Uterus (tissue), 4 donors: ENCODE data around the gene TFEC. TPM values are rescaled to one million over a fixed set of nuclear protein-coding genes. Genes with fewer than 3 reads are reported as not detected.

Source experiments
- DNase-seq, 2 donors: peaks; one replicate each; pipeline ENCODE4 v3.0.0-alpha.2; 2019 to 2020
- H3K27ac ChIP-seq, 2 donors: fragments of 200-600 bp; sonication (generic); 1 replicate in 1 of 2; 2 replicates in 1 of 2; pipeline ENCODE4 v1.5.1; 2016 to 2018
- H3K27me3 ChIP-seq, 2 donors: fragments of 200-600 bp; sonication (generic); one replicate each; pipeline ENCODE4 v1.5.1; 2018 to 2019; ENCODE audit warnings: control low read depth in 1 of 2
- H3K36me3 ChIP-seq, 2 donors: fragments of 200-600 bp; sonication (generic); one replicate each; pipeline ENCODE4 v1.5.1; 2019; ENCODE audit warnings: control low read depth in 1 of 2
- H3K4me1 ChIP-seq, 2 donors: fragments of 200-600 bp; sonication (generic); one replicate each; pipeline ENCODE4 v1.5.1; 2018 to 2019; ENCODE audit warnings: control low read depth in 1 of 2
- H3K4me3 ChIP-seq, 2 donors: fragments of 200-600 bp; sonication (generic); 1 replicate in 1 of 2; 2 replicates in 1 of 2; pipeline ENCODE4 v1.5.1; 2018 to 2019; ENCODE audit warnings: mild to moderate bottlenecking in 1 of 2
- H3K9me3 ChIP-seq, 2 donors: fragments of 200-600 bp; sonication (generic); one replicate each; pipeline ENCODE4 v1.5.1; 2019; ENCODE audit warnings: control low read depth in 1 of 2
- POLR2A ChIP-seq, 2 donors: fragments of 450-650 bp; IDR thresholded peaks; one replicate each; pipeline ENCODE4 v1.6.1; 2016; ENCODE audit warnings: antibody characterized with exemption in 2 of 2, mild to moderate bottlenecking in 1 of 2, moderate library complexity in 1 of 2
- intact Hi-C: fragments of 100-400 bp; cut with DNase I; formaldehyde crosslinking; loops from one replicate; pipeline ENCODE4 v1.15.1; 2023; ENCODE audit warnings: low total_unique reads
- total RNA-seq, 4 donors: library from RNA; depleted of rRNA in 3 of 4; stranded (reverse); fragments of >200 nt in 3 of 4; gene quantifications; one replicate each; pipeline versions ENCODE4 v1.1.0 to v1.2.4, GENCODE V29; 2014 to 2023
- TF ChIP-seq, protein P1 (sequence below), 4 experiments: fragments of 200-600 bp in 2 of 4; fragments of 450-650 bp in 2 of 4; sonication (generic) in 2 of 4; IDR thresholded peaks; one replicate each; pipeline ENCODE4 v1.5.1; 2016 to 2019; ENCODE audit warnings: antibody characterized with exemption in 4 of 4, mild to moderate bottlenecking in 2 of 4, moderate library complexity in 1 of 4
- donor health status: DM: yes; HTN: yes; CAD: no.

Gene TFEC
- total RNA-seq, 4 donors from 2014 or later = 0.51 to 4.4 (median 1.8) TPM

DNA sequence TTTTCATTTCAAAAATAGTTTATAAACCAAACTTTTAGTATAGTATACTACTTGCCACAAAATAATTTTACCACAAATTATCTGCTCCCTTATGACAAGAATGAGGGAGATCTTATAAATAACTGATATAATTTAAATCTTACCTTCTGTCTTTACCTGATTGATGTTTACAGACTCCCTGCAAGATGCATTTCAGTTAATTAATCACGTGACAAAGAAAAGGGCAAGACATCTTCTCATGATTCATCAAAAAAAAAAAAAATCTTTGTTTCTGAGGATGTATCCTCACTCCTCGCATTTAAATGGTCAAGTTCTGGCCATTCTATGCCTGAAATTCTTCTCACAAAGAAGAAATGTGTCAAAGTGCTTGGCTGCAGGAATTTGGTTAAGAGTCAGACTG, 2.3 kb upstream of the TFEC start:
- no peak for DNase-seq
- no peak overlapping the region for H3K27ac ChIP-seq
- no peak overlapping the region for H3K4me3 ChIP-seq
- intact Hi-C loops = no loop called here
- H3K9me3 ChIP-seq = no peaks in the 10 kb centered on the region
- TF ChIP-seq, protein P1, sequence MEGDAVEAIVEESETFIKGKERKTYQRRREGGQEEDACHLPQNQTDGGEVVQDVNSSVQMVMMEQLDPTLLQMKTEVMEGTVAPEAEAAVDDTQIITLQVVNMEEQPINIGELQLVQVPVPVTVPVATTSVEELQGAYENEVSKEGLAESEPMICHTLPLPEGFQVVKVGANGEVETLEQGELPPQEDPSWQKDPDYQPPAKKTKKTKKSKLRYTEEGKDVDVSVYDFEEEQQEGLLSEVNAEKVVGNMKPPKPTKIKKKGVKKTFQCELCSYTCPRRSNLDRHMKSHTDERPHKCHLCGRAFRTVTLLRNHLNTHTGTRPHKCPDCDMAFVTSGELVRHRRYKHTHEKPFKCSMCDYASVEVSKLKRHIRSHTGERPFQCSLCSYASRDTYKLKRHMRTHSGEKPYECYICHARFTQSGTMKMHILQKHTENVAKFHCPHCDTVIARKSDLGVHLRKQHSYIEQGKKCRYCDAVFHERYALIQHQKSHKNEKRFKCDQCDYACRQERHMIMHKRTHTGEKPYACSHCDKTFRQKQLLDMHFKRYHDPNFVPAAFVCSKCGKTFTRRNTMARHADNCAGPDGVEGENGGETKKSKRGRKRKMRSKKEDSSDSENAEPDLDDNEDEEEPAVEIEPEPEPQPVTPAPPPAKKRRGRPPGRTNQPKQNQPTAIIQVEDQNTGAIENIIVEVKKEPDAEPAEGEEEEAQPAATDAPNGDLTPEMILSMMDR (IDR thresholded peaks at IDR 0.05) = no peak
- TF ChIP-seq POLR2A (IDR thresholded peaks at IDR 0.05) = no peak
- H3K4me1 ChIP-seq = no peaks in the 10 kb centered on the region
- H3K36me3 ChIP-seq = no peaks in the 10 kb centered on the region
- no peaks in the 10 kb centered on the region for H3K27me3 ChIP-seq

DNA sequence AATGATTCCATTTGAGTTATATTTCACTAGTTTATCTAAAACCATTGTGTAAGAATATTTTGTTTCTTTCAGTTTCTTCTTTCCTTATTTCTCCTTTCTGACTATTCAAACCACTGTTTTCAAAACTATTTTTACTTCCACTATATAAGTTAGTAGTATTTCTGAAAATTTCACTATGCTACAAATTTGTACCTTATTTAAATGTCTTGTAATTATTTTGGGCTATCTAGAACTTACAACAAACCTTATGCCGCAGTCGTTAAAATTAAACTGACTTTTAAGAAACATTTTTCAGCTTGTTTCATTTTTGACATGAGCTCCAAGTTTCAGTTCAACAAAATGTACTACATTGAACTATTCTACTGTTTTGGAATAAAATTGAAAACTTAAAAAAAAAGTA, 1.8 kb downstream of the TFEC start:
- Histone ChIP-seq H3K4me3 (no peak overlapping the region), H3K36me3 (no peaks in the 10 kb centered on the region), H3K4me1 (no peaks in the 10 kb centered on the region), H3K9me3 (no peaks in the 10 kb centered on the region), H3K27me3 (no peaks in the 10 kb centered on the region), H3K27ac (no peak overlapping the region)
- intact Hi-C loops = no loop called here
- no peak for TF ChIP-seq POLR2A (IDR thresholded peaks at IDR 0.05)
- TF ChIP-seq, protein P1 (IDR thresholded peaks at IDR 0.05) = no peak
- DNase-seq = no peak

DNA sequence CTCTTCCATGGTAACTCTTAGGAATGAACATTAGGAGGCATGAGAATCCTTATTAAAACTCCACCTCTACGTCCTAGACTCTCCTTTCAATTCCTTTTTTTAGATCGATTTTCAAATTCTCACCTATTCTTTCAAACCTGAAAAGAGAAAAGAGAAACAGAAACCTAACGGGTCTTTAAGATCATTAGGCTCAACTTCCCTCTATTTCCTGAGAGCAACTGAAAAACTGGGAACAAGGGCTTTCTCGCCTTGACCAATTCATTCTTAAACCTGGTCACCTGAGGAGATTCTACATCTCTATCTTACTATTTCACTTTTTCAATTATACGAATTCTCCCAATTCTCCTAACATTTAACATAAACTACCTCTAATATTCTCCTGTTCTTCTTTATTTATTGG, 2.8 kb downstream of the TFEC start:
- H3K9me3 ChIP-seq = no peaks in the 10 kb centered on the region
- no peaks in the 10 kb centered on the region for H3K36me3 ChIP-seq
- no peak overlapping the region for H3K27ac ChIP-seq
- no peak for TF ChIP-seq POLR2A (IDR thresholded peaks at IDR 0.05)
- TF ChIP-seq, protein P1 (IDR thresholded peaks at IDR 0.05) = no peak
- no peak for DNase-seq
- intact Hi-C loops = no loop called here
- no peak overlapping the region for H3K4me3 ChIP-seq
- no peaks in the 10 kb centered on the region for H3K4me1 ChIP-seq
- H3K27me3 ChIP-seq = no peaks in the 10 kb centered on the region

DNA sequence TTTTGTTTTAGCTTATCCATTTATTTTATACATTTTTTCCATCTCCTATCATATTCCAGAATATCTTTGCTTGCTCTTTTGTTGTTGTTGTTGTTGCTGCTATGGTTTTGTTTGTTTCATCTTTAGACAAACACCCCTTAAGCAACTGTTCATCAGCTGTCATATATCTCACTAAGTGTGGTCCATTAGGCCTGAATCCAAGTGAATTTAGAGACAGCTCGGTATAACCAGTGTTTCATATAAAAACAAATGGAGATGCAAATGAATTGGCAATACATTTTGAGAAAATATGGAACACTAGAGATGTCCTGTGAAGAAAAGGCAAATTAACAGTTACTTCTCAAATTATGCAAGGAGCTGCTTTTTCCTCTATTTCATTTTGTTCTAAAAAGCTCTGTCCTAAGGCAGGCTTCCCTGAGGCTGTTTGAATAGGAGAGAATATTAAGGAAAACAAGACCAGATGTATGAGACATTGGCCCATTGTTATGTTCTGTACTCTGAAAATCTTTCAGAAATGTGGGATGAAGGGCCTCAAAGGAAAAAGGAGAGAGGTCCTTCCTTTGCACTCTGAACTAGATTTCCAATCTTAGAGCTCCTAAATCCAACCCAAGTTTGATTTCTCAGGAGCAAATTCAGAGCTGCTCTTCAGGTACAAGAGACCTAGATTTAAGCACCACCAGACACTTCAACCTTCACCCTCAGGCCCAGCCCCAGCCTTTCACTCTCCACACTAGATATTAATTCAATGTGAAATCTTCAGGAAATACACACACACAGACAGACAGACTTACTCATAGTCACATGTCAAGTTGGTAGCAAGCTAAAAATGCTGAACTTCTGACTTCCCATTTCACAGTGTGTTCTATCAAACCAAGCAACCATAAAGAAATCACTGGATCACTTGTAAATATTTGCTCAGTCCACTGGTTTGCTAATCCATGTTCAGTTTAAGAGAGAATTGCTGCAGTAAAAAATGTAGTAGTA, 5.4 kb downstream of the TFEC start:
- intact Hi-C loops = no loop called here
- no peak overlapping the region for H3K4me3 ChIP-seq
- TF ChIP-seq, protein P1 (IDR thresholded peaks at IDR 0.05) = no peak
- TF ChIP-seq POLR2A (IDR thresholded peaks at IDR 0.05) = no peak

DNA sequence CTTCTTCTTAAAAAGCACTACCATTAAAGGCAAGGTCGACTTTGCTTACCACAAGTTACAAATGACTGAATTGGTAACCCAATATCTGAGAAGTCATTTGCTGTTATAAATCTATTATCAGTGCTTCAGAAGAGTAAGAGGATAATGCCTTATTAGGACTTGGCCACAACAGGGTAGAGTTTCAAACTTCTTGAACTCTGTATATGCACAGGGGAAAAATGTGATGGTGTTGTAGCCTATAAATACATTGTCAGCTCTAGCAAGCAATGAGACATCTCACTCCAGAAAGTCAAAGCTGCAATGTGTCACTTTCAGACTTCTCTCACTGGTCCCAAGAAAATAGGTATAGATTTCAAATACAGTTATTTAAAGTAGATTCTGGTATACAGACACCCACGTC, 9.3 kb downstream of the TFEC start:
- DNase-seq = no peak
- Histone ChIP-seq H3K4me3 (no peak overlapping the region), H3K4me1 (no peaks in the 10 kb centered on the region), H3K27ac (no peak overlapping the region), H3K36me3 (no peaks in the 10 kb centered on the region), H3K27me3 (no peaks in the 10 kb centered on the region), H3K9me3 (no peaks in the 10 kb centered on the region)
- TF ChIP-seq, protein P1 (IDR thresholded peaks at IDR 0.05) = no peak
- TF ChIP-seq POLR2A (IDR thresholded peaks at IDR 0.05) = no peak
- intact Hi-C loops = no loop called here

More for the DNA sequence above, 5.4 kb downstream of the TFEC start:
- no peak for DNase-seq
- Histone ChIP-seq H3K27ac (no peak overlapping the region), H3K4me1 (no peaks in the 10 kb centered on the region), H3K27me3 (no peaks in the 10 kb centered on the region), H3K9me3 (no peaks in the 10 kb centered on the region), H3K36me3 (no peaks in the 10 kb centered on the region)
